HuH-7.5 (cell line): ENCODE results near the gene EIF2A.
"Not testable (repeated sequence)": the region's sequence is repeated elsewhere in the genome, so short reads cannot be mapped to it uniquely, and the experiment has no call there.

Experiments
- DNase-seq: peaks from one replicate; pipeline ENCODE4 v3.0.0; 2011; ENCODE audit warnings: low spot score

The EIF2A gene

GRCh38 chr3:150543531-150543930 lies 3.1 kb upstream of the EIF2A start:
- DNase-seq, result no peak

GRCh38 chr3:150544041-150544440 lies 2.5 kb upstream of the EIF2A start:
- no peak for DNase-seq

- DNase-seq, result no peak
Observed at GRCh38 chr3:150544726-150545125, 1.9 kb upstream of the EIF2A start.

- no peak for DNase-seq
Observed at GRCh38 chr3:150545419-150546225, 965 bp upstream of the EIF2A start.

GRCh38 chr3:150547045-150547741 lies 606 bp downstream of the EIF2A start:
- DNase-seq, result no peak

GRCh38 chr3:150555859-150556436 lies 9.4 kb downstream of the EIF2A start:
- no peak for DNase-seq

- DNase-seq, result no peak
Observed at GRCh38 chr3:150556792-150557191, 10.2 kb downstream of the EIF2A start.

GRCh38 chr3:150557725-150558124 lies 11.1 kb downstream of the EIF2A start:
- DNase-seq, result no peak

GRCh38 chr3:150564243-150564642 lies 17.7 kb downstream of the EIF2A start:
- DNase-seq, result no peak

- DNase-seq, result no peak
Observed at GRCh38 chr3:150567328-150567727, 20.7 kb downstream of the EIF2A start.

GRCh38 chr3:150577855-150578254 lies 31.3 kb downstream of the EIF2A start:
- DNase-seq, result no peak

- DNase-seq, result no peak
Observed at GRCh38 chr3:150581174-150581573, 34.6 kb downstream of the EIF2A start.

- no peak for DNase-seq
Observed at GRCh38 chr3:150582620-150583019, 36.0 kb downstream of the EIF2A start.

GRCh38 chr3:150583028-150583427 lies 36.4 kb downstream of the EIF2A start:
- DNase-seq, result no peak

- no peak for DNase-seq
Observed at GRCh38 chr3:150588027-150588830, 41.6 kb downstream of the EIF2A start.

- DNase-seq, result no peak
Observed at GRCh38 chr3:150589759-150590158, 43.2 kb downstream of the EIF2A start.

- no peak for DNase-seq
Observed at GRCh38 chr3:150594150-150594549, 47.6 kb downstream of the EIF2A start.

GRCh38 chr3:150597646-150598045 lies 51.1 kb downstream of the EIF2A start:
- no peak for DNase-seq

GRCh38 chr3:150599611-150600297 lies 53.2 kb downstream of the EIF2A start:
- DNase-seq, result no peak

GRCh38 chr3:150600647-150601530 lies 54.3 kb downstream of the EIF2A start:
- DNase-seq, result not testable (repeated sequence)
